ENCODE results near the gene RIMBP2. TPM values are rescaled to one million over a fixed set of nuclear protein-coding genes. Genes with fewer than 3 reads are reported as not detected.

RIMBP2 gene
- polyA plus RNA-seq, 1 donor (not counting 4 experiments of a cell fraction or from before 2014, with no cell fraction given): 0.16 TPM

DNA sequence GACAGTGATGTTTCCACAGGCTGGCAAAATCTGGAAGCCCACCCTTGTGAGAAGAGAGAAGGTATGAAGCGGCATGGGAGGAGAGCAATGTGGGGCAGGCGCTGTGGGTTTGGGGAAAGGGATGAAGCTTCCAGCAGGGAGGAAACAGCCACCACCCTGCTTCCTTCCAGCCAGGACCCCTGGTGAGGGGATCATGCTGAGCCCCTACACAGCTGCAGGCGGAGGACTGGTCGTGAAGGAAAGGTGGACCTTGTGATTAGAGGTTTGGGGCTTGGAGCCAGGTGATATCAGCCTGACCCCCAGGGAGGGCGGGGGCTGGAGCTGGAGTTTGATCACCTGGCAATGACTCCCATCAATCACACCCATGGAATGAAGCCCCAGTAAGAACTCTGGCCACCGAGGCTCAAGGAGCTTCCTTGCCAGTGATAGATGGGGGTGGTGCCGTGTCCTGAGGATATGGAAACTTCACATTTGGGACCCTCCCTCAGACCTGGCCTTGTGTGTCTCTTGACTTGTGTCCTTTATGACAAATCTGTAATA is 48.6 kb downstream of the RIMBP2 start:
- Histone ChIP-seq H4K20me1 (ENCODE audit: control insufficient read depth, extremely low read depth, insufficient read depth, low read length) (no peaks in the 10 kb centered on the region), H3K4me2 (ENCODE audit: control insufficient read depth, extremely low read depth, insufficient read depth, low read depth, low read length) (no peak overlapping the region), H3K9me3 (ENCODE audit: control insufficient read depth, low read depth, low read length) (peaks cover 8% of the 10 kb centered on the region), H2AFZ (ENCODE audit: control insufficient read depth, low read length) (no peak overlapping the region), H3K27me3 (ENCODE audit: control insufficient read depth, extremely low read depth, insufficient read depth, low read length) (no peaks in the 10 kb centered on the region), H3K79me2 (ENCODE audit: control insufficient read depth, insufficient read depth, low read length) (no peaks in the 10 kb centered on the region), H3K4me3 (ENCODE audit: control insufficient read depth in 2 of 3, extremely low read depth in 1 of 3, insufficient read depth in 2 of 3, low read depth in 1 of 3, low read length in 3 of 3) (no peak overlapping the region), H3K4me1 (ENCODE audit: control insufficient read depth, extremely low read depth, insufficient read depth, low read length) (peaks cover 11% of the 10 kb centered on the region), H3K36me3 (ENCODE audit: control insufficient read depth in 2 of 2, extremely low read depth in 1 of 2, insufficient read depth in 2 of 2, low read length in 2 of 2) (no peaks in the 10 kb centered on the region), H3K9ac (ENCODE audit: control insufficient read depth, extremely low read depth, insufficient read depth, low read length) (no peak overlapping the region), H3K27ac (ENCODE audit: control insufficient read depth, insufficient read depth, low read length) (no peak overlapping the region), H3K9me1 (ENCODE audit: control insufficient read depth, extremely low read depth, insufficient read depth, low read length) (no peaks in the 10 kb centered on the region)
- FAIRE-seq (no peak), DNase-seq (ENCODE audit: low read depth, low spot score) (no peak)
- dilution Hi-C loops (cut with MboI; ENCODE audit: extremely low pct_ligation_motif_present, low sequenced_read_pairs): no loop called here
- TF ChIP-seq EZH2 (IDR thresholded peaks at IDR 0.05; ENCODE audit: low read length) (no peak), CTCF (optimal IDR thresholded peaks at IDR 0.05 in 1 of 3, IDR thresholded peaks at IDR 0.05 in 1 of 3, conservative IDR thresholded peaks at IDR 0.05 in 1 of 3; ENCODE audit: extremely low read depth in 1 of 3, insufficient read depth in 2 of 3, low read length in 3 of 3) (no peak)

GRCh38 chr12:130666645-130667044 is 49.5 kb downstream of the RIMBP2 start:
- TF ChIP-seq CTCF (optimal IDR thresholded peaks at IDR 0.05 in 1 of 3, IDR thresholded peaks at IDR 0.05 in 1 of 3, conservative IDR thresholded peaks at IDR 0.05 in 1 of 3; ENCODE audit: extremely low read depth in 1 of 3, insufficient read depth in 2 of 3, low read length in 3 of 3) (no peak), EZH2 (IDR thresholded peaks at IDR 0.05; ENCODE audit: low read length) (no peak)
- no peaks in the 10 kb centered on the region for H3K36me3 ChIP-seq (ENCODE audit: control insufficient read depth in 2 of 2, extremely low read depth in 1 of 2, insufficient read depth in 2 of 2, low read length in 2 of 2)
- H3K9ac ChIP-seq (ENCODE audit: control insufficient read depth, extremely low read depth, insufficient read depth, low read length): no peak overlapping the region
- no peak overlapping the region for H3K27ac ChIP-seq (ENCODE audit: control insufficient read depth, insufficient read depth, low read length)
- dilution Hi-C loops (cut with MboI; ENCODE audit: extremely low pct_ligation_motif_present, low sequenced_read_pairs): no loop called here
- no peak for FAIRE-seq
- H3K4me3 ChIP-seq (ENCODE audit: control insufficient read depth in 2 of 3, extremely low read depth in 1 of 3, insufficient read depth in 2 of 3, low read depth in 1 of 3, low read length in 3 of 3): no peak overlapping the region
- no peak overlapping the region for H3K4me2 ChIP-seq (ENCODE audit: control insufficient read depth, extremely low read depth, insufficient read depth, low read depth, low read length)
- no peaks in the 10 kb centered on the region for H3K27me3 ChIP-seq (ENCODE audit: control insufficient read depth, extremely low read depth, insufficient read depth, low read length)
- no peaks in the 10 kb centered on the region for H3K9me1 ChIP-seq (ENCODE audit: control insufficient read depth, extremely low read depth, insufficient read depth, low read length)
- no peaks in the 10 kb centered on the region for H4K20me1 ChIP-seq (ENCODE audit: control insufficient read depth, extremely low read depth, insufficient read depth, low read length)
- no peaks in the 10 kb centered on the region for H3K79me2 ChIP-seq (ENCODE audit: control insufficient read depth, insufficient read depth, low read length)
- no peak for DNase-seq (ENCODE audit: low read depth, low spot score)
- peaks cover 11% of the 10 kb centered on the region for H3K4me1 ChIP-seq (ENCODE audit: control insufficient read depth, extremely low read depth, insufficient read depth, low read length)
- peaks cover 8% of the 10 kb centered on the region for H3K9me3 ChIP-seq (ENCODE audit: control insufficient read depth, low read depth, low read length)
- no peak overlapping the region for H2AFZ ChIP-seq (ENCODE audit: control insufficient read depth, low read length)
